HEK293T (cell line): Measurements from ENCODE around the gene MYL3.

Experiments
- CTCF ChIA-PET: fragments of 350-600 bp; formaldehyde crosslinking; extraction: SDS; loops from one replicate; lab custom pipeline; 2021; ENCODE audit warnings: antibody characterized with exemption, inconsistent platforms; lab: Yijun Ruan, JAX
- POLR2A ChIA-PET: fragments of 350-600 bp; formaldehyde crosslinking; extraction: SDS; loops from one replicate; lab custom pipeline; 2020; ENCODE audit warnings: antibody characterized with exemption, inconsistent platforms; lab: Yijun Ruan, JAX
- DNase-seq: peaks from one replicate; pipeline ENCODE4 v3.0.0; 2012; ENCODE audit warnings: mixed read lengths; ENCODE audit errors: extremely low spot score
- ARNT ChIP-seq: fragments of 450-650 bp; IDR thresholded peaks from 2 replicates; pipeline ENCODE4 v1.6.1; 2017; ENCODE audit warnings: mild to moderate bottlenecking
- BHLHE40 ChIP-seq: fragments of 450-650 bp; IDR thresholded peaks from 2 replicates; pipeline ENCODE4 v1.6.1; 2016; ENCODE audit warnings: mild to moderate bottlenecking, moderate library complexity, borderline replicate concordance
- CTBP1 ChIP-seq: fragments of 450-650 bp; IDR thresholded peaks from 2 replicates; pipeline ENCODE4 v1.6.1; 2016; ENCODE audit warnings: borderline replicate concordance
- ELF4 ChIP-seq: fragments of 450-650 bp; IDR thresholded peaks from 2 replicates; pipeline ENCODE4 v1.6.1; 2017; ENCODE audit warnings: antibody characterized with exemption
- FOXA1 ChIP-seq: fragments of 450-650 bp; IDR thresholded peaks from 2 replicates; pipeline ENCODE4 v1.6.1; 2016; ENCODE audit warnings: mild to moderate bottlenecking
- FOXK2 ChIP-seq: fragments of 450-650 bp; IDR thresholded peaks from 2 replicates; pipeline ENCODE4 v1.6.1; 2016; ENCODE audit warnings: mild to moderate bottlenecking
- FOXM1 ChIP-seq: fragments of 450-650 bp; IDR thresholded peaks from 2 replicates; pipeline ENCODE4 v1.6.1; 2017; ENCODE audit warnings: mild to moderate bottlenecking, borderline replicate concordance
- HDGF ChIP-seq: fragments of 450-650 bp; IDR thresholded peaks from 2 replicates; pipeline ENCODE4 v1.6.1; 2017; ENCODE audit warnings: antibody characterized with exemption, borderline replicate concordance
- L3MBTL2 ChIP-seq: fragments of 450-650 bp; conservative IDR thresholded peaks from 2 replicates; pipeline ENCODE4 v1.6.1; 2016; ENCODE audit warnings: mild to moderate bottlenecking
- LEF1 ChIP-seq: fragments of 450-650 bp; IDR thresholded peaks from 2 replicates; pipeline ENCODE4 v1.6.1; 2017; ENCODE audit warnings: mild to moderate bottlenecking, borderline replicate concordance
- NFRKB ChIP-seq: fragments of 450-650 bp; IDR thresholded peaks from 2 replicates; pipeline ENCODE4 v1.6.1; 2016; ENCODE audit warnings: mild to moderate bottlenecking, moderate library complexity
- SP1 ChIP-seq: fragments of 450-650 bp; IDR thresholded peaks from 2 replicates; pipeline ENCODE4 v1.6.1; 2017
- SUZ12 ChIP-seq: fragments of 450-650 bp; IDR thresholded peaks from 2 replicates; pipeline ENCODE4 v1.6.1; 2016; ENCODE audit warnings: mild to moderate bottlenecking
- TARDBP ChIP-seq: fragments of 450-650 bp; IDR thresholded peaks from 2 replicates; pipeline ENCODE4 v1.6.1; 2016
- ZNF384 ChIP-seq: fragments of 450-650 bp; IDR thresholded peaks from 2 replicates; pipeline ENCODE4 v1.6.1; 2016
- TF ChIP-seq, protein P1 (sequence below): fragments of 450-650 bp; IDR thresholded peaks from 2 replicates; pipeline ENCODE4 v1.6.1; 2016

The MYL3 gene

GRCh38 chr3:46908294-46908985 lies 45.2 kb upstream of the MYL3 start:
- no peak for TF ChIP-seq ARNT
- TF ChIP-seq ZNF384 = no peak
- TF ChIP-seq L3MBTL2 = no peak
- no peak for TF ChIP-seq SUZ12
- no peak for TF ChIP-seq FOXA1
- TF ChIP-seq CTBP1 = no peak
- no peak for TF ChIP-seq LEF1
- no peak for TF ChIP-seq FOXK2
- TF ChIP-seq NFRKB = no peak
- no peak for TF ChIP-seq BHLHE40
- no peak for TF ChIP-seq SP1
- no peak for TF ChIP-seq HDGF
- TF ChIP-seq ELF4 = no peak
- TF ChIP-seq FOXM1 = no peak
- TF ChIP-seq TARDBP = no peak
- no peak for DNase-seq
- ChIA-PET CTCF (interaction anchor here (0.7 to 1.7 kb wide), 3 partner anchors 8 to 90 kb away, joined by 3 to 6 read pairs (median 5); no protein-coding TSS in a partner anchor), POLR2A (no interaction called here)

DNA sequence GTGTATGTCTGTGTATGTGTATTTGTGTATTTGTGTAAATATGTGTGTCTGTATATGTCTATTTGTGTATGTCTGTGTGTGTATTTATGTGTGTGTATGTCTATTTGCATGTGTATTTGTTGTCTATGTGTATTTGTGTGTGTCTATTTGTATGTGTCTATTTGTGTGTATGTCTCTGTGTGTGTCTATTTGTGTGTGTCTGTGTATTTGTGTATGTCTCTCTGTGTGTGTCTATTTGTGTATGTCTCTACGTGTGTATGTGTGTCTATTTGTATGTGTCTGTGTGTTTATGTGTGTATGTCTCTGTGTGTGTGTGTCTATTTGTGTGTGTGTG lies 44.7 kb upstream of the MYL3 start:
- ChIA-PET CTCF (no interaction called here), POLR2A (no interaction called here)
- no peak for DNase-seq
- TF ChIP-seq BHLHE40 (no peak), HDGF (no peak), NFRKB (no peak), SUZ12 (no peak), TARDBP (no peak), L3MBTL2 (no peak), FOXM1 (no peak), FOXK2 (no peak), SP1 (no peak), CTBP1 (no peak), ZNF384 (no peak)
- TF ChIP-seq, protein P1, sequence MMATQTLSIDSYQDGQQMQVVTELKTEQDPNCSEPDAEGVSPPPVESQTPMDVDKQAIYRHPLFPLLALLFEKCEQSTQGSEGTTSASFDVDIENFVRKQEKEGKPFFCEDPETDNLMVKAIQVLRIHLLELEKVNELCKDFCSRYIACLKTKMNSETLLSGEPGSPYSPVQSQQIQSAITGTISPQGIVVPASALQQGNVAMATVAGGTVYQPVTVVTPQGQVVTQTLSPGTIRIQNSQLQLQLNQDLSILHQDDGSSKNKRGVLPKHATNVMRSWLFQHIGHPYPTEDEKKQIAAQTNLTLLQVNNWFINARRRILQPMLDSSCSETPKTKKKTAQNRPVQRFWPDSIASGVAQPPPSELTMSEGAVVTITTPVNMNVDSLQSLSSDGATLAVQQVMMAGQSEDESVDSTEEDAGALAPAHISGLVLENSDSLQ = no peak

- no peak for TF ChIP-seq CTBP1
- TF ChIP-seq LEF1 = no peak
- no peak for TF ChIP-seq ELF4
- TF ChIP-seq ARNT = no peak
- TF ChIP-seq FOXA1 = no peak
- TF ChIP-seq ZNF384 = no peak
- TF ChIP-seq FOXK2 = no peak
- no peak for TF ChIP-seq FOXM1
- no peak for TF ChIP-seq SUZ12
- no peak for TF ChIP-seq BHLHE40
- no peak for TF ChIP-seq NFRKB
- TF ChIP-seq SP1 = no peak
- CTCF ChIA-PET = no interaction called here
- POLR2A ChIA-PET = no interaction called here
- no peak for DNase-seq
These were observed 44.0 kb upstream of the MYL3 start for GRCh38 chr3:46907271-46907670.

GRCh38 chr3:46906471-46907058 lies 43.3 kb upstream of the MYL3 start:
- no peak for TF ChIP-seq TARDBP
- no peak for TF ChIP-seq HDGF
- TF ChIP-seq FOXK2 = no peak
- no peak for TF ChIP-seq ARNT
- no peak for TF ChIP-seq SP1
- TF ChIP-seq, protein P1 = no peak
- no peak for TF ChIP-seq L3MBTL2
- no peak for TF ChIP-seq ZNF384
- no peak for TF ChIP-seq FOXA1
- TF ChIP-seq FOXM1 = no peak
- no peak for DNase-seq
- CTCF ChIA-PET = no interaction called here
- POLR2A ChIA-PET = no interaction called here

DNA sequence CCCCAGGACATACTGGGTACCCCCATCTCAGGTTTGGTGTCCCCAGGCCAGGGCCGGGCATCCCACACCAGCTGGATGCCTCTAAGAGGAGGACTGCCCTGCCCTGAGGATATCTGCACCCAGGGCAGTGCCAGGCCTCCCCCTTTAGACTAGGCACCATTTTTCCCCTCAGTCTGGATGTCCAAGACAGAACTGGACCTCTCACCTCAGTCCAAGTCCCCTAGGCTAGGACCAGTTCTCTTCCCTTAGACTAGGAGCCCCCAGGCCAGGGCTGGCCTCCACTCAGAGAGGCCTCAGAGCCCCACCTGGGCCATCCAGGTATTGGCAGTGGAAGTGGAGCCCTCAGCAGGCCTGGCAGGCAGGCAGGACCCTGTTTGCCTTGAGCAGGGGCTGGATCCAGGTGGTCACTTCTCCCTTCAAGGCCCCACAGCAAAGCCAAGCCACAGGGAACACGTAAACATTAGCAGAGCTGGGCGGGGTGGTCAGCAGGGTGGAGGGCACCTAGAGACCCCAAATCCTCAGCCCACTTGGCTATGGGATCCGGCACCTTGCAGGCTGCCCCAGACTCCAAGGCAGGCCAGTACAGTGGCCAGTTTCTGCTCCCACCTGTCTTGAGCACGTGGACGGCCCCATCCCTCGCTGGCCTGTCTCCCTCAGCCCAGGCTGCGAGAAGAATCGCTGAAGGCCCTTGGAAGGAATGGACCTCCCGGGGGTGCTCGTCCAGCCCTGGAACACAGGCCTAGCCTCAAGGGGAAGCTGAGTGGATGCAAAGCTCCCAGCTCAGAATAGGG lies 42.6 kb upstream of the MYL3 start:
- DNase-seq = no peak
- ChIA-PET CTCF (no interaction called here), POLR2A (no interaction called here)
- TF ChIP-seq TARDBP = no peak
- TF ChIP-seq SUZ12 = no peak
- TF ChIP-seq CTBP1 = no peak
- TF ChIP-seq FOXA1 = no peak
- TF ChIP-seq NFRKB = no peak
- TF ChIP-seq, protein P1 = no peak
- no peak for TF ChIP-seq L3MBTL2
- TF ChIP-seq FOXM1 = no peak
- TF ChIP-seq ARNT = no peak
- TF ChIP-seq HDGF = no peak
- no peak for TF ChIP-seq ELF4
- TF ChIP-seq BHLHE40 = no peak
- TF ChIP-seq ZNF384 = no peak
- no peak for TF ChIP-seq FOXK2
